ENCODE results near the gene PLA2G2F. TPM values are rescaled to one million over a fixed set of nuclear protein-coding genes. Genes with fewer than 3 reads are reported as not detected.

PLA2G2F gene, protein sequence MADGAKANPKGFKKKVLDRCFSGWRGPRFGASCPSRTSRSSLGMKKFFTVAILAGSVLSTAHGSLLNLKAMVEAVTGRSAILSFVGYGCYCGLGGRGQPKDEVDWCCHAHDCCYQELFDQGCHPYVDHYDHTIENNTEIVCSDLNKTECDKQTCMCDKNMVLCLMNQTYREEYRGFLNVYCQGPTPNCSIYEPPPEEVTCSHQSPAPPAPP
- total RNA-seq (ENCODE audit: unreplicated experiment): not detected
- long read RNA-seq: 0 reads

DNA sequence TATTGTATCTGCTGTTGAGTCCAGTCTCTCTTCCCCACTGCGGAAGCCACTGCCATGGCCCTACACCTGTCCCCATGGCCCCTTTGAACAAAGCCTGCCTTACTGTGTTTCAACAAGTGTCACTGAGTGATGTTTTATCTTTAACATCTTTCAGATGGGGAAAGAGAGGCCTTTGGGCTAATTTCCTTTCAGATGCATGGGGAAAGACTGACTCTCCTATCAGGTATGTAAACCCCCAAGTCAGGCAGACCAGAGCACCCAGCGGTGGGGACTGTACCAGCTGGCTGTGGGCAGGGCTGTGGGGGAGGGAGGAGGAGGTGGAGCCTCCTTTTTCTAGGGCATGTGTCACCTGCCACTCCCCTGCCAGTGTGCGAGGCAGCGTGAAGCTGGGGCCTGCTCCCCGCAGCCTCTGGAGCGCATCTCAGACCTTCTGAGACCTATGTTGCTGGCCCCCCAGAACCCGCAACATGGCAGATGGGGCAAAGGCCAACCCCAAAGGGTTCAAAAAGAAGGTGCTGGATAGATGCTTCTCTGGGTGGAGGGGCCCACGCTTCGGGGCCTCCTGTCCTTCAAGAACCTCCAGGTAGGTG, at the start of gene PLA2G2F:
TSS of gene PLA2G2F (plus strand) at position 363 of the 590 bp plus-strand sequence. CDS start at position 468, 105 bp downstream.
- H3K9me3 Mint-ChIP-seq (ENCODE audit: unreplicated experiment): no peaks in the 10 kb centered on the region
- TF ChIP-seq, protein P1, sequence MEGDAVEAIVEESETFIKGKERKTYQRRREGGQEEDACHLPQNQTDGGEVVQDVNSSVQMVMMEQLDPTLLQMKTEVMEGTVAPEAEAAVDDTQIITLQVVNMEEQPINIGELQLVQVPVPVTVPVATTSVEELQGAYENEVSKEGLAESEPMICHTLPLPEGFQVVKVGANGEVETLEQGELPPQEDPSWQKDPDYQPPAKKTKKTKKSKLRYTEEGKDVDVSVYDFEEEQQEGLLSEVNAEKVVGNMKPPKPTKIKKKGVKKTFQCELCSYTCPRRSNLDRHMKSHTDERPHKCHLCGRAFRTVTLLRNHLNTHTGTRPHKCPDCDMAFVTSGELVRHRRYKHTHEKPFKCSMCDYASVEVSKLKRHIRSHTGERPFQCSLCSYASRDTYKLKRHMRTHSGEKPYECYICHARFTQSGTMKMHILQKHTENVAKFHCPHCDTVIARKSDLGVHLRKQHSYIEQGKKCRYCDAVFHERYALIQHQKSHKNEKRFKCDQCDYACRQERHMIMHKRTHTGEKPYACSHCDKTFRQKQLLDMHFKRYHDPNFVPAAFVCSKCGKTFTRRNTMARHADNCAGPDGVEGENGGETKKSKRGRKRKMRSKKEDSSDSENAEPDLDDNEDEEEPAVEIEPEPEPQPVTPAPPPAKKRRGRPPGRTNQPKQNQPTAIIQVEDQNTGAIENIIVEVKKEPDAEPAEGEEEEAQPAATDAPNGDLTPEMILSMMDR (IDR thresholded peaks at IDR 0.05; ENCODE audit: unreplicated experiment): no peak
- no peak for DNase-seq (ENCODE audit: low spot score)
- H3K4me1 Mint-ChIP-seq (ENCODE audit: unreplicated experiment): no peaks in the 10 kb centered on the region
- H3K27me3 Mint-ChIP-seq (ENCODE audit: unreplicated experiment): peaks cover 5% of the 10 kb centered on the region
- no peaks in the 10 kb centered on the region for H3K36me3 Mint-ChIP-seq (ENCODE audit: low read depth, unreplicated experiment)
- H3K27ac Mint-ChIP-seq (ENCODE audit: unreplicated experiment): no peak within 1 kb of the TSS
- no peak within 1 kb of the TSS for H3K4me3 Mint-ChIP-seq (ENCODE audit: unreplicated experiment)

DNA sequence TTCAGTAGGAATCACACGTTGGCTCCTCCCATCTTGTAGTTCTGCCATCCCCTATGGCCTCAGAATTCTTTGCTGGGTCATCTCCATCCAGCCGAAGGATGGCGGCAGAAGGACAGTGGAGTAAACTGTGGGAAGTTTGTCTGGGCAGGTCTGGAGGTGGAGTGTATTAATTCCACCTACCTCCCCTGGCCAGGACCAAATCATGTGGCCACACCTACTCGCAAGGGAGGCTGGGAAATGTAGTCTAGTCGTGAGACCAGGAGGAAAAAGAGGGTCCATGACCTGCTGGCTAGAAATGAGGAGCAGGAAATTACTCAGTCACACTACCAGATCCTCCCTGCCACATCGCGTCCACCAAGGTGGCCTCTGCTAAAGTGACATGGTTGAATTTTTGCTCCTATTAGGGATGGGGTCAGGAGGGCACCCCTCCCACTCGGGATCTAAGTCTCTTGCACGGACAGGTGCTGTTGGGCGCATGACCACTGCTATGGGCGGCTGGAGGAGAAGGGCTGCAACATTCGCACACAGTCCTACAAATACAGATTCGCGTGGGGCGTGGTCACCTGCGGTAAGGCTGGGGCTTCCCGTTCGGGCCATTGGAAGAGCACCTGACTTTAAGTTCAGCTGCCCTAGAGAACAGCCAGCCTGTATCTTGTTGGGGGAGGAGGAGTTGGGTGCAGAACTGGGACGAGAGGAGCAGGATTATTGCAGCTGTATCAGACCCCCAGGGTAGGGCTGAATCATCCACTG, 49.6 kb upstream of the PLA2G2F start:
- Mint-ChIP-seq H3K9me3 (ENCODE audit: unreplicated experiment) (peaks cover 6% of the 10 kb centered on the region), H3K27me3 (ENCODE audit: unreplicated experiment) (no peaks in the 10 kb centered on the region), H3K27ac (ENCODE audit: unreplicated experiment) (no peak overlapping the region), H3K4me3 (ENCODE audit: unreplicated experiment) (no peak overlapping the region), H3K4me1 (ENCODE audit: unreplicated experiment) (no peaks in the 10 kb centered on the region), H3K36me3 (ENCODE audit: low read depth, unreplicated experiment) (peaks cover 10% of the 10 kb centered on the region)
- no peak for DNase-seq (ENCODE audit: low spot score)
- TF ChIP-seq, protein P1 (IDR thresholded peaks at IDR 0.05; ENCODE audit: unreplicated experiment): no peak

DNA sequence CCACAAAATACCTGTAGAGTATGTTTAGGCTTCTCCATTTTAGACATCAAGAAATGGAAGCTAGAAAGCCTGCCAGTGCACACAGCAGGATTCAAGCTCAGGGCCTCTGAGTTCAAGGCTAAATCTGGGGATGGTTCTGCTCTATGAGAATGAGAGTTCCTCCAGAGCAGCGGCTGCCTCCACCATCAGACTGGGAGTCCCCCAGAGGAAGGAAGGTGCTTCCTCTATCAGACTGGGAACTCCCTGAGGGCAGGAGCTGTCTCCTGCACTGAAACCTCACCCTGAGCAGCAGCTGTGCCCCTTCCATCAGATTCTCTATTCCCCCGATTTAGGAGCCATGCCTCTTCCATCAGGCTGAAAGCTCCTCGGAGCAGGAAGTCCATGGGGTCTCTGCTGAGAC, 49.0 kb upstream of the PLA2G2F start:
- TF ChIP-seq, protein P1 (IDR thresholded peaks at IDR 0.05; ENCODE audit: unreplicated experiment): no peak
- H3K4me3 Mint-ChIP-seq (ENCODE audit: unreplicated experiment): no peak overlapping the region
- peaks cover 10% of the 10 kb centered on the region for H3K36me3 Mint-ChIP-seq (ENCODE audit: low read depth, unreplicated experiment)
- no peaks in the 10 kb centered on the region for H3K4me1 Mint-ChIP-seq (ENCODE audit: unreplicated experiment)
- H3K27me3 Mint-ChIP-seq (ENCODE audit: unreplicated experiment): no peaks in the 10 kb centered on the region
- H3K27ac Mint-ChIP-seq (ENCODE audit: unreplicated experiment): no peak overlapping the region
- peaks cover 6% of the 10 kb centered on the region for H3K9me3 Mint-ChIP-seq (ENCODE audit: unreplicated experiment)
- DNase-seq (ENCODE audit: low spot score): no peak

DNA sequence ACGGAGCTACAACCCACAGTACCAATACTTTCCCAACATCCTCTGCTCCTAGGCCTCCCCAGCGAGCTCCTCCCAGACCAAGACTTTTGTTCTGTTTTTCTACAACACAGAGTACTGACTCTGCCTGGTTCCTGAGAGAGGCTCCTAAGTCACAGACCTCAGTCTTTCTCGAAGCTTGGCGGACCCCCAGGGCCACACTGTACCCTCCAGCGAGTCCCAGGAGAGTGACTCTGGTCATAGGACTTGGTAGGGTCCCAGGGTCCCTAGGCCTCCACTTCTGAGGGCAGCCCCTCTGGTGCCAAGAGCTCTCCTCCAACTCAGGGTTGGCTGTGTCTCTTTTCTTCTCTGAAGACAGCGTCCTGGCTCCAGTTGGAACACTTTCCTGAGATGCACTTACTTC, 48.5 kb upstream of the PLA2G2F start:
- Mint-ChIP-seq H3K27me3 (ENCODE audit: unreplicated experiment) (no peaks in the 10 kb centered on the region), H3K9me3 (ENCODE audit: unreplicated experiment) (peaks cover 6% of the 10 kb centered on the region), H3K36me3 (ENCODE audit: low read depth, unreplicated experiment) (peaks cover 10% of the 10 kb centered on the region), H3K27ac (ENCODE audit: unreplicated experiment) (no peak overlapping the region), H3K4me3 (ENCODE audit: unreplicated experiment) (no peak overlapping the region), H3K4me1 (ENCODE audit: unreplicated experiment) (no peaks in the 10 kb centered on the region)
- DNase-seq (ENCODE audit: low spot score): no peak
- TF ChIP-seq, protein P1 (IDR thresholded peaks at IDR 0.05; ENCODE audit: unreplicated experiment): no peak

DNA sequence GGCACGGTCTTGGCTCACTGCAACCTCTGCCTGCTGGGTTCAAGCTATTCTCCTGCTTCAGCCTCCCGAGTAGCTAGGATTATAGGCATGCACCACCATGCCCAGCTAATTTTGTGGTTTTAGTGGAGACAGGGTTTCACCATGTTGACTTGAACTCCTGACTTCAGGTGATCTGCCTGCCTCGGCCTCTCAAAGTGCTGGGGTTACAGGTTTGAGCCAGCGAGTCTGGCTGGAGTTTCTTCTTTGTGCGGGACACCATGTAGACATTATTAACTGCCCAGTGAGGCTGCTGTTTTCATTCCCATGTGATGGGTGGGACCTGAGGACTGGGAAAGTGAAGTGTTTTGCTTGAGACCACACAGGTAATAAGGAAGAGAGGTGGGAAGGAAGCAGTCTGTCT, 45.8 kb upstream of the PLA2G2F start:
- H3K27me3 Mint-ChIP-seq (ENCODE audit: unreplicated experiment): no peaks in the 10 kb centered on the region
- H3K4me1 Mint-ChIP-seq (ENCODE audit: unreplicated experiment): no peaks in the 10 kb centered on the region
- H3K36me3 Mint-ChIP-seq (ENCODE audit: low read depth, unreplicated experiment): peaks cover 10% of the 10 kb centered on the region
- no peak for DNase-seq (ENCODE audit: low spot score)
- TF ChIP-seq, protein P1 (IDR thresholded peaks at IDR 0.05; ENCODE audit: unreplicated experiment): no peak
- peaks cover 14% of the 10 kb centered on the region for H3K9me3 Mint-ChIP-seq (ENCODE audit: unreplicated experiment)
- H3K4me3 Mint-ChIP-seq (ENCODE audit: unreplicated experiment): no peak overlapping the region
- H3K27ac Mint-ChIP-seq (ENCODE audit: unreplicated experiment): no peak overlapping the region
